GM19452 (cell line): ENCODE data around the gene MOCOS.
"Not testable (repeated sequence)": the region's sequence is repeated elsewhere in the genome, so short reads cannot be mapped to it uniquely, and the experiment has no call there.

Source experiments
- ATAC-seq: cut with Tn5 transposase; IDR thresholded peaks from one replicate; pipeline ENCODE4 v1.9.1; 2021; ENCODE audit not compliant: unreplicated experiment

Gene MOCOS

DNA sequence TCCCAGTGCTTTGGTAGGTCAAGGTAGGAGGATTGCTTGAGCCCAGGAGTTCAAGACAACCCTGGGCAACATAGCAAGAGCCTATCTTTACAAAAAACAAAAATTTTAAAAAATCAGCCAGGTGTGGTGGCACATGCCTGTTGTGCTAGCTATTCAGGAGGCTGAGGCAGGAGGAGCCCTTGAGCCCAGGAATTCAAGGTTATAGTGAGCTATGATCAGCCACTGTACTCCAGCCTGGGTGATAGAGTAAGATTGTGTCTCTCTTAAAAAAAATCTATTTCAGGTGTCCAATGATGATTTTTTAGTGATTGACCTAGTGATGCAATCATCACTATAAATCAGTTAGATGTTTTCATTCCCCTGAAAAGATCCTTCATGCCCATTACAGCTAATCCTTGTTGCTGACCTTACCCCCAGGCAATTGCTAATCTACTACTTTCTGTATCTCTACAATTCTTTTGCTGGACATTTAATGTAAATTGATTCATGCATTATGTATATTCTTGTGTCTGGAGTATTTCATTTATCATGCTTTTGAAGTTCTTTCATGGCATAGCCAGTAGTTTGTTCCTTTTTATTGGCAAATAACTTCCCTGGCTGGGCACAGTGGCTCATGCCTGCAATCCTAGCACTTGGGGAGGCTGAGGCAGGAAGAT is 10.3 kb downstream of the MOCOS start:
- no peak for ATAC-seq

DNA sequence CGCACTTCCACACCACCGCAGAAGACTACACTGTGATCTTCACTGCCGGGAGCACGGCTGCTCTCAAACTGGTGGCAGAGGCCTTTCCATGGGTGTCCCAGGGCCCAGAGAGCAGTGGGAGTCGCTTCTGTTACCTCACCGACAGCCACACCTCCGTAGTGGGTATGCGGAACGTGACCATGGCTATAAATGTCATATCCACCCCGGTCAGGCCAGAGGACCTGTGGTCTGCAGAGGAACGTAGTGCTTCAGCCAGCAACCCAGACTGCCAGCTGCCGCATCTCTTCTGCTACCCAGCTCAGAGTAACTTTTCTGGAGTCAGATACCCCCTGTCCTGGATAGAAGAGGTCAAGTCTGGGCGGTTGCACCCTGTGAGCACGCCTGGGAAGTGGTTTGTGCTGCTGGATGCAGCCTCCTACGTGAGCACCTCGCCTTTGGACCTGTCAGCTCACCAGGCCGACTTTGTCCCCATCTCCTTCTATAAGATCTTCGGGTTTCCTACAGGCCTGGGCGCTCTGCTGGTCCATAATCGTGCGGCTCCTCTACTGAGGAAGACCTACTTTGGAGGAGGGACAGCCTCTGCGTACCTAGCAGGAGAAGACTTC is 12.5 kb downstream of the MOCOS start:
- ATAC-seq, result no peak

DNA sequence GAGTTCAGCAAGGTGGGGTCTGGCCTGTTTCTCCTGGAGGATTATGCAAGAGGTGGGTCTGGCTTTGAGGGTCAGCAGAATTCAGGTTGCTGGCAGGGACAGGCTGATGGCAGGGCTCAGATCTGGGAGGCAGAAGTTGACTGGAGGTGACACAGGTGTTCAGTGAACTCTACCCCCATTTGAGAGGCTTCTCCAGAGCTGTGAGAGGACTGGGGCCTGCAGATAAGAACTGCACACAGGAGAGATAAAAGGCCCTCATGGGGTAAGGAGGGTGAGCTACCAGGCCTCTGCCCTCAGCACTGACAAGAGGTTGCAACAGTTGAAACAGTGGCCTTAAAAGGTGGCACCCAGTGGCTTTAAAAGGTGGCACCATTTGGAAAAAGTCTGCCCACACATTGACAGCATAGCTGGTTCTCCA is 13.1 kb downstream of the MOCOS start:
- no peak for ATAC-seq

DNA sequence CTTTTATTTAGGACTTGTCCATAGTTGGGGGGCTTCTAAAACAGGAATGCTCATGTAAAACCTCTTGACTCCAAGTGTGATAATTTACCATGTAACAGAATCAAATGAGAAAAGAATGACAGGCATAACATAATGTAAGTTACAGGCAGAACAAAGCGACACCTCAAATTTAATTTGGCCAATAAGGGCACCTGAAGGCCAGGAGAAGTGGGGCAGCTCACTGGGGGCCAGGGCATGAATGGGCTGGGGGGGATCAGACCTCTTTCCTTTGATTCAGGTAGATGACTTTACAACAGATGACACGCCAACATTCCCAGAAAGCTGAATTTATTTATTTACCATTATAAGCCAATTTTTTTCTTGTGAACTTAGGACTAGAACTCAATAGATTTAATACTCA is 14.5 kb downstream of the MOCOS start:
- no peak for ATAC-seq

DNA sequence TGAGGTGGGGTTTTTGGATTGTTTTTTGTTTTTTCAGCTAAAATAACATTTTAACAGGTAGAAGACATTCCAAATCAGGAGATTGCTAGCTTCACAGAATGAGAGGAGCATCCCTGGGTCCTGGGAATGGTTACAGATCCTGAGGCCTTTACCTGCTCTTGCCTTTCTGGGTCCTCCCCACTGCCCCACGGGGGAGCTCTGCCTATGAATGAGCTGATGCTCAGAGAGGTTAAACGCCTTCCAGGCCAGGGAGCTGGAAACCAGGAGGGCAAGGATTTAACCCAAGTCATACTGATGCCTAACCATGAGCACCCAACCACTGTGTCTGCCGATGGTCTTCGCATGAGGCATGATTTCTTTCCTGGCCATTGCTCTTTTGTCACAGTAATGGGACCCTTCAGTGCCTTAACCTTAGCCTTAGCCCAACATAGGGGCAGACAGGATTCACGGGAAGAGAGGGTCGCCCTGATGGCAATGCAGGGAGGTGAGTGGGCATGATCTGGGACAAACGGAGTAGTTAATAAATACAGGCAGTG is 16.1 kb downstream of the MOCOS start:
- ATAC-seq, result no peak

DNA sequence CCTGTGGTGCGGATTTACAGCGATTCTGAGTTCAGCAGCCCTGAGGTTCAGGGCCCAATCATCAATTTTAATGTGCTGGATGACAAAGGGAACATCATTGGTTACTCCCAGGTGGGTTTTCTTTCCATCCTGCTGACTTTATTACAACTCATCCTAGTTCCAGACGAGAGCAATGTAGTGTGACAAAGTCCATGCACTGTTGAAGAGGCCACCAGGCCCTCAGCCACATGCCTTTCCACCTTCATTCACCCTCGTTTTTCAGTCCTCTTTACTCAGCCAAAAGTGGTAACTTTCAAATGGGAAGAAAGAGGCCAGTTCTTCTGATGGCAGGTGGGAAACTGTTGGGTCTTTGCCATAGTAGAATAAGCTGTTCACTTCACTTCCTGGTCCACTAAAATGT is 17.9 kb downstream of the MOCOS start:
- ATAC-seq, result no peak

DNA sequence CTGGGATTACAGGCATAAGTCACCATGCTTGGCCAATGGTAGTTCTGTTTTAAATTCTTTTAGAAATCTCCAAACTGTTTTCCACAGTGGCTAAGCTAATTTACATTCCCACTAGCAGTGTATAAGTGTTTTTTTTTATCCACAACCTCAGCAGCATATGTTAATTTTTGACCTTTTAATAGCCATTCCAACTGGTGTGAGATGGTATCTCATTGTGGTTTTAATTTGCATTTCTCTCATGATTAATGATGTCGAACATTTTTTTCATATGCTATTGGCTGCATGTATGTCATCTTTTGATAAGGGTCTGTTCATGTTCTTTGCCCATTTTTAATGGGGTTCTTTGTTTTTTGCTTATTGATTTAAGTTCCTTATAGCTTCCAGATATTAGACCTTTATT is 20.0 kb downstream of the MOCOS start:
- no peak for ATAC-seq

DNA sequence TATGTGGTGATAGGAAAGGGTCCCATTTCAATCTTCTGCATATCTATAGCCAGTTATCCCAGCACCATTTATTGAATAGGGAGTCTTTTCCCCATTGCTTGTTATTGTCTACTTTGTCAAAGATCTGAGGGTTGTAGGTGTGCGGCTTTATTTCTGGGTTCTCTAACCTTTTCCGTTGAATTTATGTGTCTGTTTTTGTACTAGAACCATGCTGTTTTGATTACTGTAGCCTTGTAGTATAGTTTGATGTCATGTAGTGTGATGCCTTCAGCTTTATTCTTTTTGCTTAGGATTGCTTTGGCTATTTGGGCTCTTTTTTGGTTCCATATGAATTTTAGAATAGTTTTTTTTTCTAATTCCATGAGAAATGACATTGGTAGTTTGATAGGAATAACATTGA is 20.7 kb downstream of the MOCOS start:
- not testable (repeated sequence) for ATAC-seq

DNA sequence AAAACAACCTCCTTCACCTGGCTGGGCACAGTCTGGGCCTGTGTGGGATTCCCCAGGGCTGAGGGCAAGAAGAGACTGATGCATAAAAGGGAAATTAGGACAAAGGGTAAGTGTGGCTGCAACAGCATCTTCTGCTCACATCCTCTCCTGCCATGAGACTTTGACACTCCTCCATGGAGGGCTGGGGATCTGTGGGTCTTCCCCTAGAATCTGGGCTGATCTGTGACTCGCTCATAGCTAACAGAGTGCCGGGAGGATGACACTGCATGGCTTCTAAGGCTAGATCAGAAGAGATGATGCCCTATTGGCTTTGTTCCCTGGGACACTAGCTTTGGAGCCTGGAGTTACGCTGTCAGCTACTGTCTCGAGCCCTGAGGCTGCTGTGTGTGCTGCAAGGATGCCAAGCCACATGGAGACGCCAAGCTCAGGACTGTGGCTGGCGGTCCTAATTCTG is 24.3 kb downstream of the MOCOS start:
- ATAC-seq, result no peak

DNA sequence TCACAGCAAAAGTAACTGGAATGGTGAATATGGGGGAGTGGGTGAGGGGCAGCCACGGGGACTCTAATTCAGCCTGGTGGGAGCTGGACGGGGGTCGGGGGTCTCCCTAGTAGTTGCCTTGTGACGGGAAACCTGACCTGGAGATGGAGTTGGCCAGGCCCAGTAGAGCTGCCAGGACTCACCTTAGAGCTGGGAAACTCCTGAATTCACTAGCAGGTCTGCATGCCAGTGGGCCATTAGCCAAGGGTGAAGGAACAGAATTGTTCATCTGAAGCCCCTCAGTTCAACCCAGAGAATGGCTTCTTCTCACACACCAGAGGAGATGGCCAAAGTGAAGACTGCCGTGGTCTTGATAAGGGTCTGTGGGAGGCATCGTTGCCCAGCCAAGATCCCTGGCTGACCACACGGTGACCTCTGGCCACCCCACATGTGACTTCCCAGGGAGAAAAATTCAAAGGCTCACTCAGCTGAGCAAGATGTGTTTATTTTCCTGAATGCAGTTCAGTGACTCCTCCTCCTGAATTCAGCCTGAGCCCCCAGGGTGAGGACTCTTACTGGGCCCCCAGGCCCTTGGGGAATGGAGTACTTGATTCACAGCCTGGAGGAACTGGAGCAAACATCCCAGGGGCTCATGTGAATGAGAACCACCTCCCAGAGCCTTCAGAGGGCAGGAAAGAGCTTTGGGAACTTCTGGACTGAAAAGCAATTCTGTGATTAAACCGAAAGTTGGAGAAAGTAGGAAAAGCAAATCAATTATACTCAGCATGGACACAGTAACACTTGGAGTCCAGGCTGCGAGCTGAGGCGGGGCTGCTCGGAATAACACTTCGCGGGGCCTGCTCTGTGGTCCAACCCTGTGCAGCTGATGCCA is 25.2 kb downstream of the MOCOS start:
- no peak for ATAC-seq

DNA sequence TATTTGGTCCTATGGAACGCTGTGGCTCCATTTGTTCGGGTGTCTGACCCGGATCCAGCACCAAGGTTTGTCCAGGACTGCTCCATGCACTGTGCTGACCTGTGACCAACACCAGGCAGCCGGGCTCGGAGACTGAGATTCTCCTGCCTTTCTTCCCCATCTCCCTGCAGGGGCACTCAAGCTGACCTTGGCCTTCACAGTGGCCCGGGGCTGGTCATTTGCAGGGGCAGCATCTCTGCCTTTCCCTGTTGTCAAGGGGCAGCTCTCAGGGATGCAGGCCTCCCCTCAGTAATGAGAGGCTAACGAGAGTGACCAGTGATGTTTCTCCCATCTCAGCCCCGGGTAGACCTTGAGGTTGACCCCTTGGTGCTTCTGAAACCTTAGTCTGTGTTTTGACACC is 27.5 kb downstream of the MOCOS start:
- no peak for ATAC-seq

DNA sequence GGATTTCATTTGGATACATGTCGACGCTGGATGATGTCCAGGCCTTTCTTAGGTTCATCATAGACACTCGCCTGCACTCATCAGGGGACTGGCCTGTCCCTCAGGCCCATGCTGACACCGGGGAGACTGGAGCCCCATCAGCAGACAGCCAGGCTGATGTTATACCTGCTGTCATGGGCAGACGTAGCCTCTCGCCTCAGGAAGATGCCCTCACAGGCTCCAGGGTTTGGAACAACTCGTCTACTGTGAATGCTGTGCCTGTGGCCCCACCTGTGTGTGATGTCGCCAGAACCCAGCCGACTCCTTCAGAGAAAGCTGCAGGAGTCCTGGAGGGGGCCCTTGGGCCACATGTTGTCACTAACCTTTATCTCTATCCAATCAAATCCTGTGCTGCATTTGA is 28.3 kb downstream of the MOCOS start:
- no peak for ATAC-seq

DNA sequence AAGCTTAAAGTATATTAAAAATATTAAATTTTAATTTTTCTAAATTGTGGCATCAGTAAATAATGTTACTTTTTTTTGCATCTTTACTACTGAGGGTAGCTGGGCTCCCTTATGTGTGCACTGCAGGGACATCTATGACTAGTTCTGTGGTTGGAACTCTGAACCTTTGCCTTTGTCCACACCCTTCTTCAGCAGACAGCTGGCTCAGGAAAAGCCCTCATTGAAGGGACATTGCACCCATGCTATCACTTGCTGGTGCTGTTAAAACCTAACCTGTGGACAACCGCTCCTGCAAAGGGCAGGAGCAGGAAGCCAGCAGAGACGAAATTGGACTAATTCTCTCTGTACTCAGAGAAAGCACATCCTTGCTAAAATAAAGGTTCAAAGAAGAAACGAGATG is 30.1 kb downstream of the MOCOS start:
- ATAC-seq, result no peak

DNA sequence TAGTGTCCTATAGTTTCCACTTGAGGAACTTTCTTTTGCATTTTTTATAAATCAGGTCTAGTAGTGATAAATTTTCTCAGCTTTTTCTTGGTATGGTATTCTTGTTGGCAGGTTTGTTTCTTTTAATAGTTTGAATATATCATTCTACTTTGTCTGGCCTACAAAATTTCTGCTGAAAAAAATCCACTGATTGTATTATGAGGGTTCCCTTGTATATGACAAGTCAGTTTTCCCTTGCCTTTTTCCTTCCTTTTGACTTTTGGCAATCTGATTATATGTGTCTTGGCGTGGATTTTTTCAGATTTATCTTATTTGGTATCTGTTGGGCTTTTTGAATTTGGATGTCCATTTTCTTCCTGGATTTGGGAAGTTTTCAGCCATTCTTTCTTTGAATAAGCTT is 41.9 kb downstream of the MOCOS start:
- ATAC-seq, result no peak

DNA sequence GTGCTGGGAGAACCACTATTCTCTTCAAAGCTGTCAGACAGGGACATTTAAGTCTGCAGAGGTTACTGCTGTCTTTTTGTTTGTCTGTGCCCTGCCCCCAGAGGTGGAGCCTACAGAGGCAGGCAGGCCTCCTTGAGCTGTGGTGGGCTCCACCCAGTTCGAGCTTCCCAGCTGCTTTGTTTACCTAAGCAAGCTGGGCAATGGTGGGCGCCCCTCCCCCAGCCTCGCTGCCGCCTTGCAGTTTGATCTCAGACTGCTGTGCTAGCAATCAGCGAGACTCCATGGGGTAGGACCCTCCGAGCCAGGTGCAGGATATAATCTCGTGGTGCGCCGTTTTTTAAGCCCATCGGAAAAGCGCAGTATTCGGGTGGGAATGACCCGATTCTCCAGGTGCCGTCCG is 53.2 kb downstream of the MOCOS start:
- ATAC-seq, result not testable (repeated sequence)

DNA sequence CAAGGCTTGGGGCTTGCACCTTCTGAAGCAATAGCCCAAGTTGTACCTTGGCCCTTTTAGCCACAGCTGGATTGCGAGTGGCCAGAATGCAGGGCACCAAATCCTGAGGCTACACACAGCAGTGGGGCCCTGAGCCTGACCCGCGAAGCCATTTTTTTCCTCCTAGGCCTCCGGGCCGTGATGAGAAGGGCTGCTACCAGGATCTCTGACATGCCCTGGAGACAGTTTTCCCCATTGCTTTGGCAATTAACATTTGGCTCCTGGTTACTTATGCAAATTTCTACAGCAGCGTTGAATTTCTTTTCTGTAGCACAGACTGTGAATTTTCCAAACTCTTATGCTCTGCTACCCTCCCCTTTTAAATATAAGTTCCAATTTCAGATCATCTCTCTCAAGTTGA is 54.5 kb downstream of the MOCOS start:
- no peak for ATAC-seq

DNA sequence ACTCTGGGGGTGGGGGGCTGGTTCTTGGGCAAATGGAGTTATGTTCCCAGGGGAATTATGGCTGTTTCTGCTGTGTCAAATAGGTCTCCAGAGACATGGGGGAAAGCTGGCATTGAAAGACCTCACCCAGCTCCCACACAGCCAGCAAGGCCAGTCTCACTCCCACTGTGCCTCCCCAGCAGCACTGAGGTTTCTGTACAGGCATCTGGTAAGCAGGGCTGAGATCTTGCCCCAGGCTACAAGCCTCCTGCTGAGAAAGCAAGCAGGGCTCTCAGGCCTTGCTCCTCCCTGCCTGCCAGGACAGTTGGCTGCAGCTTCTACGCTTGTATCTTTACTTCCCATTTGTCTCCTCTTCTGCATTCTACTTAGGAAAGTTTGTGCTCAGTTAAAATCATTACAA is 59.7 kb downstream of the MOCOS start:
- ATAC-seq, result no peak

DNA sequence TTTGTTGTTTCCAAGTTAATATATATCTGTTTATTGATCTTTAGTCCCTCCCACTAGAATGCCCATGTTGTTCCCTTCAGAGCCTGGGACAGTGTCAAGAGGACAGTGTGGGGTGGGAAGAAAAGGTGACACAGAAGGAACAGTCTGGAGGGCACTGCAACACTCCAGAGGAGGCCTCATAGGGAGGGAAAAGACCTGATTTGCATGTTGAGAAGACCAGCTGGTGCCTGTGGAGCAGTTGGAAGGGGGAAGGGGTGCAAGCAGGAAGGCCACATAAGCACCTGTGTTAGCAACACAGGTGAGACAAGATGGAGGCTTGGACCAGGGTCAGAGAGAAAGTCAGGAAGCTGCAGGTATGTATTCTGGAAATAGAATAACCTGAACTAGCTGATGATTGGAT is 62.1 kb downstream of the MOCOS start:
- no peak for ATAC-seq

DNA sequence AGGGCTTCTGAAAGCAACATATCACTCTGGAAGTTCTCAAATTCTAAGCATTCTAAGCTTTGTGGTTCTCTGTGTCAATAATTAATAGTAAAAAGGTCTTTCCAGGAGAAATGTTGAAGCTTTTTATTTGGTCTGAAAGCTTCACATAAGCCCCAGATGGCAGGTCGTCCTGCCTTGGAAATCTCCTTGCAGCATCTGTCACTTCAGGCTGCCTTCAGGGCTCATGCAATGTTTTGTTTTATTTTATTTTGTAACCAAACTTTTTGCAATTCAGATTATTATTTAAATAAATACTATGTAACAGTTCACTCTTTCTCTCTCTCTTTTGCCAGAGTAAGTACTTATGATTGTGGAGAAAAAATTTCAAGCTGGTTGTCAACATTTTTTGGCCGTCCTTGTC is 63.5 kb downstream of the MOCOS start:
- ATAC-seq, result no peak

DNA sequence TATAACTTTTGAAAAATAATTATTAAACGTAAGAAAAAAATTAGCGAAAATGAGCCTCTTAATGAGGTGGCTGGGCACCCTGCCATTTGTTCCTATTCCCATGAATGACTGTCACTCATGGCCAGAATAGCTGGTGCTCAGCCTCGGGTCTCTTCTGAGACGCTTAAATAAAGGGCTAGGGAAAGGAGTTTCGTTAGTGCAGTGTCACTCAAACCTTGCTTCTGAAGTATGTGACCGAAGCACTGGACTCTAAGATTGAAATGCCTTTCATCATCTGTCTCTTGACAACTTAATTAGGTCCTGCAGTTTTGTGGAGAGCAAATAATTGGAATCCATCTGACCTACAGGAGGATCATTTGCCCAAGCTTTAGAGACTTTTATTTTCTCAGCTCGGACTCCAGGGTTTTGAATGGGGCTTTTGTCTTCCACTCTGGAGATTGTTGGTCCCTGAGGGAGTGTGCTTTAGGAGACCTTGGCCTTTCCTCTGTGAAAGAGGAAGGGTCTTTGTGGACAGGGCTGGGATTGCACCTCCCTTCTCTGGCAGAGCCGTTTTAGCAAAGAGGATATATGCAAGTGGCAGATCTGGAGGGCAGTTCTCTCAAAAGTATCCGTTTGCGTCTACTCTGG is 67.9 kb downstream of the MOCOS start:
- no peak for ATAC-seq

DNA sequence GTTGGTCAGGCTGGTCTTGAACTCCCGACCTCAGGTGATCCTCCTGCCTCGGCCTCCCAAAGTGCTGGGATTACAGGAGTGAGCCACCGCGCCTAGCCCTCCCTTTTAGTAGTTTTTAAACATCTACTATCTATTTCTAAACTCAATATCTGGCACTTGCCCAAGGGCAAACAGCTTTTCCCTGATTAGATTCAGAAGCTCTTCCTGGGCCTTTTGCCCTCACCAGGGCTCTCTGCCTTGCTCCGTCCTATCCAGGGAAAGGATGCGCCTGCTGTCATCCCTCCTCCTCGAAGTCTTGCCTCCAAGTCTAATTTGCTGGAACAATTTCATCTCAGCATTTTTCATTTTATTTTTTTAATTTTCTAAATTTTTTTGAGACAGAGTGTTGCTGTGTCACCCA is 68.8 kb downstream of the MOCOS start:
- ATAC-seq, result no peak
